HCT116 (cell line): ENCODE measurements around the gene HMGN1. TPM values are rescaled to one million over a fixed set of nuclear protein-coding genes. Genes with fewer than 3 reads are reported as not detected.
"Not testable (repeated sequence)": the region's sequence is repeated elsewhere in the genome, so short reads cannot be mapped to it uniquely, and the experiment has no call there.

ENCODE experiments used
- ATAC-seq: fragments of 200-7000 bp; cut with Tn5 transposase; 2 replicates; pipeline ENCODE4 v1.9.1; 2020; ENCODE audit warnings: mild to moderate bottlenecking, moderate library complexity
- BruUV-seq: library from RNA; stranded (reverse); fragments of 400-500 nt; replicated peaks from 2 replicates; lab custom pipeline; 2021; lab: Mats Ljungman, UMichigan
- CTCF ChIA-PET: fragments of 300-600 bp; sonication (Branson Sonifier 250); formaldehyde crosslinking; loops from one replicate; lab custom pipeline; 2021; ENCODE audit warnings: antibody characterized with exemption; lab: Charles Lee
- POLR2A ChIA-PET: fragments of 300-600, 350-600 bp; sonication (Branson Sonifier 250); formaldehyde crosslinking; loops from one replicate; lab custom pipeline; 2021; ENCODE audit warnings: antibody characterized with exemption; lab: Charles Lee
- RAD21 ChIA-PET, 2 experiments: fragments of 300-600 bp; sonication (Branson Sonifier 250); formaldehyde crosslinking; loops; one replicate each; lab custom pipeline; 2023; ENCODE audit warnings: low total read pairs in 2 of 2; ENCODE audit not compliant: uncharacterized antibody in 2 of 2, unreplicated experiment in 2 of 2, low non-redundant PET in 1 of 2; lab: Charles Lee
- DNase-seq: peaks from one replicate; pipeline ENCODE4 v3.0.0-alpha.2; 2010; ENCODE audit warnings: low read depth, low spot score
- H2AFZ ChIP-seq: fragments of 200-600 bp; shearing (Covaris generic), sonication (generic); 2 replicates; pipeline ENCODE4 v1.6.1; 2017; ENCODE audit warnings: low read depth, mixed run types, mixed read lengths, antibody characterized with exemption, low read length; ENCODE audit not compliant: poor library complexity, severe bottlenecking
- H3K27ac ChIP-seq: 2 replicates; pipeline ENCODE4 v1.5.1; 2012; ENCODE audit warnings: low read depth, low read length
- H3K27me3 ChIP-seq: fragments of 200-600 bp; sonication (generic); 2 replicates; pipeline ENCODE4 v1.6.1; 2016; ENCODE audit warnings: mixed run types, low read length, mixed read lengths; ENCODE audit not compliant: insufficient read depth
- H3K36me3 ChIP-seq, 2 experiments: fragments of 200-500 bp in 1 of 2; fragments of 200-600 bp in 1 of 2; sonication (Bioruptor generic) in 1 of 2; sonication (generic) in 1 of 2; 2 replicates each; pipeline versions ENCODE4 v1.5.1 to v1.6.1; 2014 to 2016; ENCODE audit warnings: low read length in 2 of 2, inconsistent platforms in 1 of 2, mixed read lengths in 1 of 2, mixed run types in 1 of 2; ENCODE audit not compliant: insufficient read depth in 2 of 2, control insufficient read depth in 1 of 2
- H3K4me1 ChIP-seq, 2 experiments: fragments of 200-600 bp in 1 of 2; sonication (generic) in 1 of 2; 2 replicates each; pipeline versions ENCODE4 v1.5.1 to v1.6.1; 2012 to 2017; ENCODE audit warnings: low read length in 2 of 2, inconsistent platforms in 1 of 2, mild to moderate bottlenecking in 1 of 2, mixed read lengths in 1 of 2, mixed run types in 1 of 2, moderate library complexity in 1 of 2; ENCODE audit not compliant: insufficient read depth in 2 of 2, control insufficient read depth in 1 of 2
- H3K4me2 ChIP-seq: fragments of 200-600 bp; sonication (generic); 2 replicates; pipeline ENCODE4 v1.6.1; 2017; ENCODE audit warnings: mixed run types, low read length, mixed read lengths
- H3K4me3 ChIP-seq, 2 experiments: fragments of 200-600 bp in 1 of 2; sonication (generic) in 1 of 2; replicated peaks in 1 of 2; 2 replicates each; pipeline ENCODE4 v1.5.1; 2011 to 2016; ENCODE audit warnings: low read length in 2 of 2, control low read depth in 1 of 2, low read depth in 1 of 2, mild to moderate bottlenecking in 1 of 2, mixed read lengths in 1 of 2, mixed run types in 1 of 2
- H3K79me2 ChIP-seq: fragments of 200-600 bp; sonication (generic); 2 replicates; pipeline ENCODE4 v1.6.1; 2017; ENCODE audit warnings: mild to moderate bottlenecking, mixed run types, low read length, moderate library complexity, mixed read lengths; ENCODE audit not compliant: insufficient read depth
- H3K9ac ChIP-seq: fragments of 200-600 bp; sonication (generic); 2 replicates; pipeline ENCODE4 v1.6.1; 2016; ENCODE audit warnings: low read length, mixed read lengths
- H3K9me2 ChIP-seq: fragments of 200-600 bp; sonication (generic), shearing (Covaris generic); 2 replicates; pipeline ENCODE4 v1.6.1; 2017; ENCODE audit warnings: mixed run types, mild to moderate bottlenecking, moderate library complexity; ENCODE audit not compliant: insufficient read depth
- H3K9me3 ChIP-seq, 2 experiments: fragments of 200-500 bp in 1 of 2; fragments of 200-600 bp in 1 of 2; sonication (Bioruptor generic) in 1 of 2; sonication (generic) in 1 of 2; 2 replicates each; pipeline ENCODE4 v1.6.1; 2014 to 2017; ENCODE audit warnings: low read length in 2 of 2, mixed read lengths in 2 of 2, inconsistent platforms in 1 of 2, low read depth in 1 of 2, mild to moderate bottlenecking in 1 of 2, mixed run types in 1 of 2, moderate library complexity in 1 of 2; ENCODE audit not compliant: control insufficient read depth in 1 of 2, insufficient read depth in 1 of 2
- H4K20me1 ChIP-seq: fragments of 200-600 bp; sonication (generic), shearing (Covaris generic); 2 replicates; pipeline ENCODE4 v1.6.1; 2017; ENCODE audit warnings: mixed run types, mild to moderate bottlenecking, moderate library complexity; ENCODE audit not compliant: insufficient read depth
- CBX3 ChIP-seq: IDR thresholded peaks from 2 replicates; pipeline ENCODE4 v1.6.1; 2012; ENCODE audit warnings: low read depth
- EZH2phosphoT487 ChIP-seq: fragments of 200-600 bp; IDR thresholded peaks from 2 replicates; pipeline ENCODE4 v1.6.1; 2018; ENCODE audit warnings: antibody characterized with exemption, borderline replicate concordance
- JUND ChIP-seq: IDR thresholded peaks from 2 replicates; pipeline ENCODE4 v1.6.1; 2012
- RAD21 ChIP-seq: IDR thresholded peaks from 2 replicates; pipeline ENCODE4 v1.6.1; 2012; ENCODE audit warnings: low read depth, mild to moderate bottlenecking
- SRF ChIP-seq: IDR thresholded peaks from 2 replicates; pipeline ENCODE4 v1.6.1; 2012; ENCODE audit warnings: low read depth
- ZBTB33 ChIP-seq: IDR thresholded peaks from 2 replicates; pipeline ENCODE4 v1.6.1; 2011; ENCODE audit warnings: mild to moderate bottlenecking, low read length, moderate library complexity; ENCODE audit not compliant: insufficient replicate concordance; ENCODE audit errors: extremely low read depth
- ZFX ChIP-seq: fragments of 450-650 bp; IDR thresholded peaks from 2 replicates; pipeline ENCODE4 v1.6.1; 2017
- intact Hi-C: fragments of 100-400 bp; cut with micrococcal nuclease; formaldehyde crosslinking; loops from 2 replicates; pipeline ENCODE4 v1.10.0; 2022
- total RNA-seq: library from RNA; stranded (reverse); gene quantifications from one replicate; pipeline ENCODE4 v1.2.1, GENCODE V29; 2021; ENCODE audit not compliant: unreplicated experiment

HMGN1 gene
- total RNA-seq, 1 experiment from 2014 or later = 399 TPM

DNA sequence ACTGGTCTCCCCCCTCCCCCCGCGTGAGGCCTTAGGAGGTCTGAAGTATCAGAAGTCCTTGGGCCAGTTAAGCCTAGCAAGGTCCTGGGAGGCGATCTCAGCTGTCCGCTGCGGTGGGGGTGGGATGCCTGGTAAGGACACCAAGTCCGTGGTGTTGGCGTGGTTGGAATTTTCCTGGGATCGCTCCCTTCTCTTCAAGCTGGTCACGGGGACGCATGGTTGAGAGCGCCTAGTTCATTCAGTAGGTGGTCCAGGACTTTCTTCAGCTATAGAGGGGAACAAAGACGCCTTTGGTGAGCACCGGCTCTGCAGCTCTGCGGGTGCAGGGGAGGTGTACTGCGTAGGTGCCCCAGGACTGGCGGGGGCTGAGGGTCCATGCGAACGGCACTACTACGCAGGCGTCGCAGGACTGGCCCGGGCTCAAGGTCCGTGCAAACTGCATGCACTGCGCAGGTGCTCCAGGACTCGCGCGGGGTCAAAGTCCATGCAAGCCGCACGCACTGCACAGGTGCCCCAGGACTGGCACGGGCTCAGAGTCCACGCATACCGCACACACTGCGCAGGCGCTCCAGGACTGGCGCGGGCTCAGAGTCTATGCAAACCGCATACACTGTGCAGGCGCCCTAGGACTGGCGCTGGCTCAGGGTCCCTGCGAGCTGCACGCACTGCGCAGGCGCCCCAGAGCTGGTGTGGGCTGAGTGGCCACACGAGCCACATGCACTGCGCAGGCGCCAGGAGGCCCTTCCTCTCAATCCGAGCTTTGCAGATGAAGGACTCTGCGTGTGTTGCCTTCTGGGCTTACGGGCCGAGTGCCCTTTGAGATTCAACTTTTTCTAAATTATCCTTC lies 36.6 kb upstream of the HMGN1 start (continued):
- TF ChIP-seq RAD21 (no peak), JUND (no peak)
- TF ChIP-seq, all 23 proteins: peak for 0

GRCh38 chr21:39384674-39385298 lies 35.9 kb upstream of the HMGN1 start:
- Histone ChIP-seq H3K4me3 (no peak overlapping the region), H3K27me3 (no peaks in the 10 kb centered on the region), H4K20me1 (no peaks in the 10 kb centered on the region), H3K9ac (no peak overlapping the region), H3K36me3 (no peaks in the 10 kb centered on the region), H3K27ac (no peak overlapping the region)
- intact Hi-C loops = loop anchor here (10.0 kb wide), 1 partner anchor 1230 kb away; no protein-coding TSS in a partner anchor
- TF ChIP-seq ZFX = no peak
- TF ChIP-seq ZBTB33 = no peak
- TF ChIP-seq JUND = no peak
- no peak for TF ChIP-seq CBX3
- no peak for TF ChIP-seq EZH2phosphoT487
- TF ChIP-seq SRF = no peak
- TF ChIP-seq, all 23 proteins: peak for 0
- no peak for DNase-seq
- POLR2A ChIA-PET = no interaction called here
- RAD21 ChIA-PET = no interaction called here
- H3K4me2 ChIP-seq = no peak overlapping the region
- peaks cover 9% of the 10 kb centered on the region; the same call in 1 of the 2 replicates for H3K79me2 ChIP-seq
- CTCF ChIA-PET = interaction anchor here (1.0 kb wide), 1 partner anchor 11 kb away, joined by 3 read pairs; no protein-coding TSS in a partner anchor
- peaks cover 11 to 19% of the 10 kb centered on the region in 2 experiments; a peak in 3 of 4 replicates for H3K4me1 ChIP-seq
- no peaks in the 10 kb centered on the region for H3K9me2 ChIP-seq
- no peaks in the 10 kb centered on the region for H3K9me3 ChIP-seq
- ATAC-seq = no peak
- BruUV-seq = no TSS peak
- no peak overlapping the region for H2AFZ ChIP-seq

DNA sequence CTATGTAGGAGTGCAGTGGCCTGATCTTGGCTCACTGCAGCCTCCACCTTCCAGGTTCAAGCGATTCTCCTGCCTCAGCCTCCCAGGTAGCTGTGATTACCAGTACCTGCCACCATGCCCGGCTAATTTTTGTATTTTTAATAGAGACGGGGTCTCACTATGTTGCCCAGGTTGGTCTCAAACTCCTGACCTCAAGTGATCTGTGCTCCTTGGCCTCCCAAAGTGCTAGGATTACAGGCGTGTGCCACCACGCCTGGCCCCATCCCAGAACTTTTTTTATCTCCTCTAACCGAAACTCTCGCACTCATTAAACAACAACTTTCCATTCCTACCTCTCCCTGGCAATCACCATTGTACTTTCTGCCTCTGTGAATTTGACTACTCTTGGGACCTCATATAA lies 33.2 kb upstream of the HMGN1 start:
- H3K4me2 ChIP-seq, H3K27ac ChIP-seq, BruUV-seq, H3K9me3 ChIP-seq, POLR2A ChIA-PET, H3K36me3 ChIP-seq, RAD21 ChIA-PET, H3K79me2 ChIP-seq, H3K4me3 ChIP-seq, ATAC-seq, CTCF ChIA-PET, DNase-seq, H3K27me3 ChIP-seq, H2AFZ ChIP-seq, H3K9me2 ChIP-seq, H4K20me1 ChIP-seq, H3K9ac ChIP-seq: not testable (repeated sequence)
- intact Hi-C loops = loop anchor here (10.0 kb wide), 1 partner anchor 1227 kb away; no protein-coding TSS in a partner anchor
- peaks cover 10 to 22% of the 10 kb centered on the region in 2 experiments; a peak in 3 of 4 replicates for H3K4me1 ChIP-seq
